ENCODE measurements around the gene KNTC1. TPM values are rescaled to one million over a fixed set of nuclear protein-coding genes. Genes with fewer than 3 reads are reported as not detected.

The KNTC1 gene
- total RNA-seq, 4 donors from 2014 or later, result 21.3 to 80.0 (median 28.2) TPM

- Histone ChIP-seq H3K4me3 (no peak overlapping the region), H3K36me3 (peaks cover 0 to 4% (median 0%) of the 10 kb centered on the region in 3 donors), H3K4me1 (peaks cover 0 to 20% (median 6%) of the 10 kb centered on the region in 4 donors), H3K27me3 (no peaks in the 10 kb centered on the region), H3K9me3 (no peaks in the 10 kb centered on the region), H3K27ac (no peak overlapping the region)
- TF ChIP-seq POLR2A (IDR thresholded peaks at IDR 0.05), result no peak
- no peak for TF ChIP-seq CTCF (IDR thresholded peaks at IDR 0.05)
- no peak for DNase-seq
Measured at GRCh38 chr12:122528992-122529391, 1.9 kb downstream of the KNTC1 start.

DNA sequence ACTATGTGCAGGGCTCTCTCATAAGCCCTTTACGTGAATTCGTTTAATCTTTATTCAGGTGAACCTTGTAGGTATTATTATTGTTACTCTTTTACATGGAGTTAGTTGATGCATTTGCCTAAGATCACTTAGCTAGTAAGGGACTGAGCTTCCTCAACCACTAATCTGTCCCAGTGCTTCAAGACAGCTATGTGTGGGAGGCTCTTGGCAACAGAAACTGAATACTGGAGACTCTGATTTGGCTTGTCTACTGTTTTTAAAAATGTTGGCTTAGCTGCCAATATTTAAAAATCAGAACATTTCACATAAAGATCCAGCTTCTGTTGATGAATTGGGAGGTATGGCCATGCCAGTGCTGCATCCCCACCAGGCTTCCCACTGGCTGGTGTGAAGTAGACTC, 6.8 kb downstream of the KNTC1 start:
- DNase-seq, result no peak
- H3K27ac ChIP-seq, result no peak overlapping the region
- no peaks in the 10 kb centered on the region for H3K4me1 ChIP-seq
- TF ChIP-seq CTCF (IDR thresholded peaks at IDR 0.05), result no peak
- no peak for TF ChIP-seq POLR2A (IDR thresholded peaks at IDR 0.05)
- H3K9me3 ChIP-seq, result no peaks in the 10 kb centered on the region
- H3K4me3 ChIP-seq, result no peak overlapping the region
- H3K27me3 ChIP-seq, result no peaks in the 10 kb centered on the region
- peaks cover 0 to 7% (median 0%) of the 10 kb centered on the region in 3 donors for H3K36me3 ChIP-seq

DNA sequence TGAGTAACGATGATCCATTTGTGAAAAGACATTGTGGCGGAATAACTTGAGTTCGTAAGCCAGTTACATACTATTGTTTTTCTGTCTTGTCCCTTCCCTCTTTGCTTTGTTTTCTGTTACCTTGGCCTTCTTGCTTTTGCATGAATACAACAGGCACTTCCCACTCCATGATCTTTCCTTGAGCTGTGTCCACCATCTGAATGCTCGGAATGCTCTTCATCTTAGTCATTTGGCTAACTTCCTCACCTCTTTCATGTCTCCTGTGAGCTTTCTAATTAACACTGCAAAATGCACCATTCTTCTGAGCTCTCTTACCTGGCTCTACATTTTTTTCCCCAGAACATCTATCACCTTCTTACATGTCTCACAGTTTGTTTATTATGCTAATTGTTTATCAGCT, 10.0 kb downstream of the KNTC1 start:
- H3K4me1 ChIP-seq, result no peaks in the 10 kb centered on the region
- no peak overlapping the region for H3K27ac ChIP-seq
- no peak for DNase-seq
- H3K4me3 ChIP-seq, result no peak overlapping the region
- TF ChIP-seq POLR2A (IDR thresholded peaks at IDR 0.05) (no peak), CTCF (IDR thresholded peaks at IDR 0.05) (no peak)
- no peaks in the 10 kb centered on the region for H3K27me3 ChIP-seq
- H3K36me3 ChIP-seq, result peaks cover 0 to 11% (median 0%) of the 10 kb centered on the region in 3 donors
- no peaks in the 10 kb centered on the region for H3K9me3 ChIP-seq

DNA sequence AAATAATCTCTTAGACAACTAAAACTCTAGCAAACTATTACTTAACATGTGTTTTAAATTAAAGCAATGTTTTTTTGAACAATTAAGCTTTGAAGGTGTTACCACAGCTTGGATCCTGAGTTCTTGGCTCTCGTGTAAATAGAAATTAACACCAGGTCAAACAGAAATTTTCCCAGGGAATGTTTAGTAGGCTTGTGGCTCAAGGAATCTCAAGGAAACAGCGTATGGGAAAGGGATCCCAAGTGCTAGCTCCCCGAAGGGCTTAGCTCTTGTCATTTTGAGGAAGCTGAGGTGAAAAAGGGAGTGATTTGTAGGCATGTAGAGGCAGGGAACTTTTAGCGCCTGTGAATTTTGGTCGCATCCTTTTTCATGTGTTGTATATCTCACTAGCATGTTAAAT, 11.4 kb downstream of the KNTC1 start:
- no peaks in the 10 kb centered on the region for H3K27me3 ChIP-seq
- H3K4me3 ChIP-seq, result no peak overlapping the region
- peaks cover 0 to 16% (median 0%) of the 10 kb centered on the region in 3 donors for H3K36me3 ChIP-seq
- TF ChIP-seq POLR2A (IDR thresholded peaks at IDR 0.05), result no peak
- TF ChIP-seq CTCF (IDR thresholded peaks at IDR 0.05), result no peak
- H3K9me3 ChIP-seq, result no peaks in the 10 kb centered on the region
- H3K27ac ChIP-seq, result no peak overlapping the region
- no peak for DNase-seq
- H3K4me1 ChIP-seq, result no peaks in the 10 kb centered on the region

DNA sequence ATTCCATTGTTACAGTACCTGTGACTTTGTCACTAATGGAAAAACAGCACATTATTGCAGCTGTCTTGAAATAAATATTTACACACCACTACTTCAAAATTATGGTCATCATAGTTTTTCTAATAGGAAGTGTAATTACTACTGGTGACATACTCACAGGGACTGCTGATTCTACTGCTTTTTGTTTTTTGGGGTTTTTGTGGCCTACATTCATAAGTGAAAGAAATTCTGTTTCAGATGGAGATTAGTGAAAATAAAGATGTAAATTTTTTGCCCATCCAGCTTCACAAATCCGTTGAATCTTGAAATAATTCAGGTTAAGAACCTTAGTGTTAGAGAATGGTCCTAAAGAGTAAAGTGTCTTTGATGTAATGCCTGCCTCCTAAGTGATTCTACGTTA, 17.5 kb downstream of the KNTC1 start:
- Histone ChIP-seq H3K4me1 (no peaks in the 10 kb centered on the region), H3K27ac (no peak overlapping the region), H3K36me3 (peaks cover 0 to 15% (median 0%) of the 10 kb centered on the region in 3 donors), H3K4me3 (no peak overlapping the region), H3K9me3 (no peaks in the 10 kb centered on the region), H3K27me3 (no peaks in the 10 kb centered on the region)
- no peak for DNase-seq
- no peak for TF ChIP-seq POLR2A (IDR thresholded peaks at IDR 0.05)
- TF ChIP-seq CTCF (IDR thresholded peaks at IDR 0.05), result no peak

GRCh38 chr12:122545855-122546254, 18.8 kb downstream of the KNTC1 start:
- no peak overlapping the region for H3K4me3 ChIP-seq
- no peak for DNase-seq
- TF ChIP-seq CTCF (IDR thresholded peaks at IDR 0.05) (no peak), POLR2A (IDR thresholded peaks at IDR 0.05) (no peak)

More at GRCh38 chr12:122545855-122546254, 18.8 kb downstream of the KNTC1 start:
- Histone ChIP-seq H3K4me1 (no peaks in the 10 kb centered on the region), H3K27ac (no peak overlapping the region), H3K36me3 (peaks cover 0 to 20% (median 0%) of the 10 kb centered on the region in 3 donors), H3K9me3 (no peaks in the 10 kb centered on the region), H3K27me3 (no peaks in the 10 kb centered on the region)
